Measurements from ENCODE around the gene OVOL2. TPM values are rescaled to one million over a fixed set of nuclear protein-coding genes. Genes with fewer than 3 reads are reported as not detected.

The OVOL2 gene
- total RNA-seq, 1 donor from 2014 or later: not detected

DNA sequence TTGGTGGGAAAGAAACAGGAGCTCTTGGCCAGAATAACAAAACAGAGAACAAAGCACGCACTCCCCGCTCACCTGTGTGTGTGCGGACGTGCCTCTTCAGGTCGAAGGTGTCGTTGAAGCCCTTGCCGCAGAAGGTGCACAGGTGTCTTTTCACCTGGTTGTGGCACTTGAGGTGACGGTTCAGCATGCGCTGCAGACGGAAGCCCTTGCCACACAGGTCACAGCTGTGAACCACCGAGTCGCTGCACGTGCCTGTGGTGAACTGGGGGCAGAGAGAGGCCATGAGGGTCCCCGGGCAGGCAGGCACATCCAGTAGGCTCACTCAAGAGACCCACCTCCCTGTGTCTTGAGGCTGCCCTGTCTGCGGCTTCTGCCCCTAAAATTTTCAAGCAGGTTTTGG is 16.3 kb downstream of the OVOL2 start:
- Histone ChIP-seq H3K36me3 (no peaks in the 10 kb centered on the region), H3K4me3 (no peak overlapping the region), H3K9me3 (replicated peaks) (peaks cover 15% of the 10 kb centered on the region), H3K27ac (replicated peaks) (no peak overlapping the region), H3K4me1 (no peaks in the 10 kb centered on the region), H3K27me3 (ENCODE audit: low read depth) (peaks cover 93% of the 10 kb centered on the region)
- TF ChIP-seq, protein P1, sequence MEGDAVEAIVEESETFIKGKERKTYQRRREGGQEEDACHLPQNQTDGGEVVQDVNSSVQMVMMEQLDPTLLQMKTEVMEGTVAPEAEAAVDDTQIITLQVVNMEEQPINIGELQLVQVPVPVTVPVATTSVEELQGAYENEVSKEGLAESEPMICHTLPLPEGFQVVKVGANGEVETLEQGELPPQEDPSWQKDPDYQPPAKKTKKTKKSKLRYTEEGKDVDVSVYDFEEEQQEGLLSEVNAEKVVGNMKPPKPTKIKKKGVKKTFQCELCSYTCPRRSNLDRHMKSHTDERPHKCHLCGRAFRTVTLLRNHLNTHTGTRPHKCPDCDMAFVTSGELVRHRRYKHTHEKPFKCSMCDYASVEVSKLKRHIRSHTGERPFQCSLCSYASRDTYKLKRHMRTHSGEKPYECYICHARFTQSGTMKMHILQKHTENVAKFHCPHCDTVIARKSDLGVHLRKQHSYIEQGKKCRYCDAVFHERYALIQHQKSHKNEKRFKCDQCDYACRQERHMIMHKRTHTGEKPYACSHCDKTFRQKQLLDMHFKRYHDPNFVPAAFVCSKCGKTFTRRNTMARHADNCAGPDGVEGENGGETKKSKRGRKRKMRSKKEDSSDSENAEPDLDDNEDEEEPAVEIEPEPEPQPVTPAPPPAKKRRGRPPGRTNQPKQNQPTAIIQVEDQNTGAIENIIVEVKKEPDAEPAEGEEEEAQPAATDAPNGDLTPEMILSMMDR (IDR thresholded peaks at IDR 0.05; ENCODE audit: borderline replicate concordance): no peak
- intact Hi-C loops (cut with micrococcal nuclease): no loop called here
- DNase-seq: no peak

DNA sequence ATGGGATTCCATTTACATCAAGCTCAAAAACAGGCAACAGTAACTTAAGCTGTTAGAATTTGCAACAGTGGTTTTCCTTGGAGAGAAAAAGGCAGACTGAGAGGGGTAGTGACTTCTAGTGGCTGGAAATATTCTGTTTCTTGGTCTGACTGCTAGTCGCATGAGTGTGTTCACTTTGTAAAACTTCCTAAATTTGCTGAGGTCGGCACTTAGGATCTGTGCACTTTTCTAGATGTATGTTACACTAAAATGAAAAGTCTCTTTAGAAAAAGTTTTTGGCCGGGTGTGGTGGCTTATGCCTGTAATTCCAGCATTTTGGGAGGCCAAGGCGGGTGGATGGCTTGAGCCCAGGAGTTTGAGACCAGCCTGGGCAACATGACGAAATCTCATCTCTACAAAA is 18.7 kb downstream of the OVOL2 start:
- no peak for DNase-seq
- peaks cover 85% of the 10 kb centered on the region for H3K27me3 ChIP-seq (ENCODE audit: low read depth)
- intact Hi-C loops (cut with micrococcal nuclease): no loop called here

DNA sequence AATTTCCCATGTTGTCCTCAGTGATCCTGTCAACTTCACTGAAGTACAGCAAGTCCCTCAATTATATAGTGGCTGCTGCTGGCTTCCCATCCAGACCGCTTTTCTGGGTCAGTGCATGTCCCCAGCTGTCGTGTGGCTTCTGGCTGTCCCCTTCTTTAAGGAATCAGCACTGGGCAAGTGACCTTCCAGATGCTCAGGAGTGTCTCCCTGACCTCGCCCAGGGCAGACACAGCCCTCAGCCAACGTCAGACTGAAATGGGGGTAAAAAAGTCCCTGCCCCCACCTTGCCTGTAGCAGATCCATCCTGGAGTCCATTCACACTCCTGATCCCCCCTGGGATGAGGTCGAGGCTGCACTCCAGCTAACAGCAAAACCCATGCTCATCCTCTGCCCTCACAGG is 23.7 kb downstream of the OVOL2 start:
- Histone ChIP-seq H3K36me3 (no peaks in the 10 kb centered on the region), H3K4me1 (no peaks in the 10 kb centered on the region), H3K4me3 (no peak overlapping the region), H3K27ac (replicated peaks) (no peak overlapping the region), H3K27me3 (ENCODE audit: low read depth) (peaks cover 49% of the 10 kb centered on the region), H3K9me3 (replicated peaks) (no peaks in the 10 kb centered on the region)
- no peak for DNase-seq
- TF ChIP-seq, protein P1 (IDR thresholded peaks at IDR 0.05; ENCODE audit: borderline replicate concordance): no peak
- intact Hi-C loops (cut with micrococcal nuclease): no loop called here

More for the DNA sequence above, 18.7 kb downstream of the OVOL2 start:
- Histone ChIP-seq H3K36me3 (no peaks in the 10 kb centered on the region), H3K4me1 (no peaks in the 10 kb centered on the region), H3K9me3 (replicated peaks) (peaks cover 15% of the 10 kb centered on the region), H3K4me3 (no peak overlapping the region), H3K27ac (replicated peaks) (no peak overlapping the region)
- TF ChIP-seq, protein P1 (IDR thresholded peaks at IDR 0.05; ENCODE audit: borderline replicate concordance): no peak

DNA sequence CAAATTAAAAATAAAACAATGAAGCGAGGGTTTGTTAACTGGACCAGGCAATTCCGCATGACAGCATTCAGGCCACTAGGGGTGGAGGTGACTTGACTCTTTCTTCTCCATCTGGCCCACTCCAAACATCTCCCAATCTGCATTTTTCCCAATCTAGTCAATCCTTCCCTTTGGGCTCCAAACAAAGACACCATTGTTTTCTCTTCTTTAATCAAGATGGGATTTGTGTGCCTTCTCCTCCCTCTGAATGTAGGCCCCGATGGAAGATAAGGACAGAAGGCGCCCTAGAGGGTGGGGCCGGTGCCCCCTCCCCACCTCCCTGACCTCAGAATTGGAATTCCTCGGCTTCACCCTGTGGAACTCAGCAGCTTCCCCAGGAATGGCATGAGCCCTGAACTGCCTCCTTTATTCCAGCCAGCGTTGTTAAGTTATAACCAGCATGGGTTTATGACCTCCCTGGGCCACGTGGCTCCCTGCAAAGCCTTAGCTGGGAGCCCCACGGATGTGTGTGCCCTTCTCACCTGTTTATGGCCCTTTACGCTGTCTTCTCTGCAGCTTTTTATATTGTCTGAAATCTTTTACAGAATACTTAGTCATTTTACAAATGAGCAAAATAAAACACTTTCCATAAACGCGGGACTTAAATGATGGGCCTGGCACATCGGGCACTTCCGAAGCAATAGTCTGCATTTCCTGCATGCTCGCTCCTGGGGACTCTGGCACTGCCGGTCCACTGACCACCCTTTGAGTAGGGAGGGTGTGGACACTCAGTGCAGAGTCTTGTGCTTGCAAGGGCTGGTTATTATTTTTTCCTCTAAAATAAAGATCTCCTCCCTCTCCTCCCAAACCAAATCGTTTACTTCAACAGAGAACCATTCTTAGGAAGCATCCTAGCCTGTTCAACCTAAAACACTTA is 24.5 kb downstream of the OVOL2 start:
- no peaks in the 10 kb centered on the region for H3K9me3 ChIP-seq (replicated peaks)
- H3K27me3 ChIP-seq (ENCODE audit: low read depth): peaks cover 49% of the 10 kb centered on the region
- TF ChIP-seq, protein P1 (IDR thresholded peaks at IDR 0.05; ENCODE audit: borderline replicate concordance): no peak
- H3K27ac ChIP-seq (replicated peaks): no peak overlapping the region
- no peaks in the 10 kb centered on the region for H3K36me3 ChIP-seq
- no peak overlapping the region for H3K4me3 ChIP-seq
- intact Hi-C loops (cut with micrococcal nuclease): no loop called here
- DNase-seq: no peak
- H3K4me1 ChIP-seq: no peaks in the 10 kb centered on the region

DNA sequence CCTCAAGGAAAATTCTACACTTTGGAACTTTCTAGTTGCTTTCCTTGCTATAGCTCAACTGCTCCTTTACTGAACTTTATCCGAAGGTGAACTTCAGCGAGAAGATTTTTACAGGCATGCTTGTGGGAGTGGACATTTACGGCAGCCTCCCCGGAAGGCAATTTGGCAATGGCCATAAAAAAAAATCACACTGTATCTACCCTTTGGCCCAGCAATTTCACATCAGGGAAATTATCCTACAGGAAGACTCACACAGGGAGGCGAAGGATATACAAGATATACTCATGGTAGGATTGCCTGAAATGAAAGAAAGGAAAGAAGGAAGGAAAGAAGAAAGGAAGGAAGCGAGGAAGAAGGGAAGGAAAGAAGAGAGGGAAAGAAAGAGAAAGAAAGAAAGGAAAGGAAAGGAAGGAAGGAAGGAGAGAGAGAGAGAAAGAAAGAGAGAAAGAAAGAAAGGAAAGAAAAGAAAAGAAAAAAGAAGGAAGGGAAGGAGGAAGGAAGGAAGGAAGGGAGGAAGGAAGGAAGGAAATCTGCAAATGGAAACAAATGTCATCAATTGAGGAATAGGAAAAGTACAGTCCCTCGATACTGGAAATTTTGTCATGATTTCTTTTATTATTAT is 25.7 kb downstream of the OVOL2 start:
- TF ChIP-seq, protein P1 (IDR thresholded peaks at IDR 0.05; ENCODE audit: borderline replicate concordance): no peak
- intact Hi-C loops (cut with micrococcal nuclease): no loop called here
- Histone ChIP-seq H3K4me3 (no peak overlapping the region), H3K4me1 (no peaks in the 10 kb centered on the region), H3K9me3 (replicated peaks) (no peaks in the 10 kb centered on the region), H3K27me3 (ENCODE audit: low read depth) (peaks cover 46% of the 10 kb centered on the region), H3K27ac (replicated peaks) (no peak overlapping the region), H3K36me3 (no peaks in the 10 kb centered on the region)
- DNase-seq: no peak

Measured in left ventricle myocardium inferior (tissue), 1 donor.